Ascending aorta (tissue), 2 donors: Measurements from ENCODE around the gene ZNF267. TPM values are rescaled to one million over a fixed set of nuclear protein-coding genes. Genes with fewer than 3 reads are reported as not detected.
"Not testable (repeated sequence)": the region's sequence is repeated elsewhere in the genome, so short reads cannot be mapped to it uniquely, and the experiment has no call there.

Source experiments
- DNase-seq, 2 donors: peaks; one replicate each; pipeline ENCODE4 v3.0.0-alpha.2; 2019; ENCODE audit warnings: low spot score in 2 of 2
- H3K27ac ChIP-seq, 2 donors: fragments of 200-600 bp; sonication (generic); one replicate each; pipeline ENCODE4 v1.5.1; 2016 to 2017; ENCODE audit warnings: mild to moderate bottlenecking in 1 of 2
- H3K27me3 ChIP-seq: fragments of 200-600 bp; sonication (generic); one replicate; pipeline ENCODE4 v1.5.1; 2017
- H3K36me3 ChIP-seq, 2 donors: fragments of 200-600 bp; sonication (generic); one replicate each; pipeline ENCODE4 v1.5.1; 2016
- H3K4me1 ChIP-seq, 2 donors: fragments of 200-600 bp; sonication (generic); one replicate each; pipeline ENCODE4 v1.5.1; 2016 to 2017; ENCODE audit warnings: mild to moderate bottlenecking in 1 of 2
- H3K4me3 ChIP-seq, 2 donors: fragments of 200-600 bp; sonication (generic); one replicate each; pipeline ENCODE4 v1.5.1; 2016 to 2017; ENCODE audit warnings: mild to moderate bottlenecking in 1 of 2
- H3K9me3 ChIP-seq, 2 donors: fragments of 200-600 bp; sonication (generic); one replicate each; pipeline ENCODE4 v1.5.1; 2016
- CTCF ChIP-seq, 3 experiments: fragments of 200-600 bp in 2 of 3; fragments of 450-650 bp in 1 of 3; sonication (generic) in 2 of 3; IDR thresholded peaks; one replicate each; pipeline ENCODE4 v1.5.1; 2016 to 2019; ENCODE audit warnings: antibody characterized with exemption in 3 of 3, mild to moderate bottlenecking in 1 of 3, moderate library complexity in 1 of 3
- intact Hi-C: fragments of 100-400 bp; cut with DNase I; formaldehyde crosslinking; loops from one replicate; pipeline ENCODE4 v1.15.1; 2023
- total RNA-seq: library from RNA; depleted of rRNA; stranded (reverse); fragments of >200 nt; gene quantifications from one replicate; pipeline ENCODE4 v1.1.0, GENCODE V29; 2016

Gene ZNF267
- total RNA-seq = 3.8 TPM

DNA sequence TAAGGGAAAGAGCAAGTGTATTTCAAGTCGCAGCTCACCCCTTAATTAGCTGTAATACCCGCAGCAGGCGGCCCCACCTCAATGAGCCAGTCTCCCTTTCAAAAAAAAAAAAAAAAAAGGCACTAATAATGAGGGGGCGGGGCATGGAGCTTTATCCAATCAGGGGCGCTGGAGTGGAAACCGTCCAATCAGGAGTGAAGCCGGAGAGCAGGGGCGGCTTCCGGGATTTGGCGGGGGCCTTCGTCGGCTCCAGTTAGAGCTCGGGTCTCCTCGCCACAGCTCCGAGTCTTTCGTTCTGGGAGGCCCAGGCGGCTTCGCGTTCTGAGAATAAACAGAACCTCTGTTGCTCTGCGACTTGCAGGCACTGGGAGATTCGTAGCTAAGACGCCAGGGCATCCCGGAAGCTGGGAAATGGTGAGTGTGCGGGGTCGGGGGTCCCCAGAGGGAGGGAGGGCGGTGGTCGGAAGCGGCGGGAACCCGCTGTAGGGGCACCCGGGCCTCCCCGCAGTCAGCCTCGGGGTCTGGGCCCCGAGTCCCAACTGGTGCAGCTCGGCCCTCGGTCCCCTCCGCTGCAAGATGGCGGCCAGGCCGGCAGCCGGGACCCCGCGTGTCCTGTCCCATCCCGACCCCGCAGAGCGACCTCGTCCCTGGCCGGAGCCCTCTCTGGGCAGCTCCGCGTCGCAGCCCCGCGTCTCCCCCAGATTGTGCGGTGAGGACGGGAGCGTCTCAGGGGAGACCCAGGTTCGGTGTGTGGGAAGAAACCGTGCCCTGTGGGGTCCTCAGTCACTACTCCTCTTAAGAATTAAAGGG lies at the start of gene ZNF267:
TSS of gene ZNF267 (plus strand) at position 252 of the 810 bp plus-strand sequence. CDS start at position 412, 160 bp downstream.
- peaks cover 3 to 14% of the 10 kb centered on the region in 2 donors for H3K4me1 ChIP-seq
- no peak for TF ChIP-seq CTCF (IDR thresholded peaks at IDR 0.05)
- H3K27me3 ChIP-seq = no peaks in the 10 kb centered on the region
- peak within 1 kb of the TSS; percentile 75 to 87 for H3K4me3 ChIP-seq
- H3K27ac ChIP-seq = peak within 1 kb of the TSS; percentile 88 to 92
- DNase-seq = peak; percentile 82 to 98
- H3K36me3 ChIP-seq = peaks cover 0 to 5% of the 10 kb centered on the region in 2 donors
- intact Hi-C loops = loop anchor here (1.0 to 10.0 kb wide), 7 partner anchors 161 to 876 kb away; partner anchors contain the start of genes ARMC5, RUSF1 and TGFB1I1
- no peaks in the 10 kb centered on the region for H3K9me3 ChIP-seq

- intact Hi-C loops = no loop called here
- no peaks in the 10 kb centered on the region for H3K4me1 ChIP-seq
- H3K4me3 ChIP-seq = no peak overlapping the region
- TF ChIP-seq CTCF (IDR thresholded peaks at IDR 0.05) = no peak
- DNase-seq = no peak
- H3K27me3 ChIP-seq = no peaks in the 10 kb centered on the region
- no peaks in the 10 kb centered on the region for H3K36me3 ChIP-seq
- H3K9me3 ChIP-seq = peaks cover 0 to 7% of the 10 kb centered on the region in 2 donors
- no peak overlapping the region for H3K27ac ChIP-seq
Observed at GRCh38 chr16:31833047-31833446, 40.6 kb upstream of the ZNF267 start.

GRCh38 chr16:31836396-31836795 lies 37.2 kb upstream of the ZNF267 start:
- H3K27me3 ChIP-seq, H3K9me3 ChIP-seq, H3K4me1 ChIP-seq, H3K4me3 ChIP-seq, H3K27ac ChIP-seq, intact Hi-C loops, H3K36me3 ChIP-seq, DNase-seq: not testable (repeated sequence)

DNA sequence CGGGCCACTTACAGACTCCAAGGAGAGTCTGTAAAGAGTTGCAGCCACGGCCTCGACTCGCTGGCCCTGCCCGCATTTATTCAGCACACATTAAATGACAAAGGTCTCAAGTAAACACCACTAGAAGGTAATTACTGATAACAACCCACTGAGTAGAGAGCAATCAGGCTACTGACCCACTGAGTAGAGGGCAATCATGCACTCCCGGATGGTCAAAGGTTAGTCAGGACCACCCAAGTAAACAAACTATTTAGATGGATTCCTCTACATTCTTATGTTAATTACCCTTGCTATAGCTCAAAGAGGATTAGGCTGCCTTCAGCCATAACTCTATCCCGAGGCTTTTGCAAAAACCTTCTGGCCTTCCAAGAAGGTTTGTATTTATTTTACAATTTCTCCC lies 30.7 kb upstream of the ZNF267 start:
- intact Hi-C loops = no loop called here

GRCh38 chr16:31848572-31848971 lies 25.0 kb upstream of the ZNF267 start:
- H3K27ac ChIP-seq, H3K36me3 ChIP-seq, DNase-seq, H3K27me3 ChIP-seq, H3K4me1 ChIP-seq, intact Hi-C loops, H3K4me3 ChIP-seq: not testable (repeated sequence)
- H3K9me3 ChIP-seq = peaks cover 14 to 22% of the 10 kb centered on the region in 2 donors

More for the DNA sequence above, 30.7 kb upstream of the ZNF267 start:
- Histone ChIP-seq H3K27me3 (no peaks in the 10 kb centered on the region), H3K9me3 (peaks cover 0 to 4% of the 10 kb centered on the region in 2 donors), H3K27ac (no peak overlapping the region), H3K4me1 (no peaks in the 10 kb centered on the region), H3K4me3 (no peak overlapping the region), H3K36me3 (no peaks in the 10 kb centered on the region)
- TF ChIP-seq CTCF (IDR thresholded peaks at IDR 0.05) = no peak
- DNase-seq = no peak

DNA sequence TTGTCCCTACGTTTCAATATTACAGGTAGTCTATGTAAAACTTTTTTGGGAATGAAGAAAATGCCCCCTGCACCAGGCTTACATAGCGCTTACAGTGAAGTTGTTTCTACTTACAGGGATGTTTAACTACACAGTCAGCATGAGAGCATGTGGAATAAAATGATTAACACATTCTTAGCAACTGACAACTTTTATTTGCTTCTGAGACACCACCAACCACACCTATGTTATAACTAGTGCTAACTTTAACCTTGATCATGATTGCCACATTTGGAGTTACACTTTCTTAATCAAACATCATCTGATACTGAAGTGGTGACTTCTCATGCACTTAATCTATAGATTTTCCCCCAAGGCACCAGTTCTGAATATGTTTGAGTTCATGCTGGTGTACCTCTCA lies 20.3 kb upstream of the ZNF267 start:
- H3K27me3 ChIP-seq = no peaks in the 10 kb centered on the region
- peaks cover 12 to 13% of the 10 kb centered on the region in 2 donors for H3K9me3 ChIP-seq
- H3K36me3 ChIP-seq = no peaks in the 10 kb centered on the region
- intact Hi-C loops = no loop called here
- no peaks in the 10 kb centered on the region for H3K4me1 ChIP-seq
- no peak for DNase-seq
- no peak for TF ChIP-seq CTCF (IDR thresholded peaks at IDR 0.05)
- no peak overlapping the region for H3K4me3 ChIP-seq
- H3K27ac ChIP-seq = no peak overlapping the region
